SKM-1 treated with dmso at 0.1 percent for 144 hours (cell line): ENCODE results near the gene SETD4.
"Not testable (repeated sequence)": the region's sequence is repeated elsewhere in the genome, so short reads cannot be mapped to it uniquely, and the experiment has no call there.

ENCODE experiments used
- DNase-seq: peaks from one replicate; lab custom pipeline; 2025; ENCODE audit not compliant: unreplicated experiment; lab: John Stamatoyannopoulos, UW

Gene SETD4

GRCh38 chr21:36079010-36079649 is 18.8 kb upstream of the SETD4 start:
- no peak for DNase-seq

GRCh38 chr21:36077758-36078157 is 17.4 kb upstream of the SETD4 start:
- DNase-seq = no peak

DNA sequence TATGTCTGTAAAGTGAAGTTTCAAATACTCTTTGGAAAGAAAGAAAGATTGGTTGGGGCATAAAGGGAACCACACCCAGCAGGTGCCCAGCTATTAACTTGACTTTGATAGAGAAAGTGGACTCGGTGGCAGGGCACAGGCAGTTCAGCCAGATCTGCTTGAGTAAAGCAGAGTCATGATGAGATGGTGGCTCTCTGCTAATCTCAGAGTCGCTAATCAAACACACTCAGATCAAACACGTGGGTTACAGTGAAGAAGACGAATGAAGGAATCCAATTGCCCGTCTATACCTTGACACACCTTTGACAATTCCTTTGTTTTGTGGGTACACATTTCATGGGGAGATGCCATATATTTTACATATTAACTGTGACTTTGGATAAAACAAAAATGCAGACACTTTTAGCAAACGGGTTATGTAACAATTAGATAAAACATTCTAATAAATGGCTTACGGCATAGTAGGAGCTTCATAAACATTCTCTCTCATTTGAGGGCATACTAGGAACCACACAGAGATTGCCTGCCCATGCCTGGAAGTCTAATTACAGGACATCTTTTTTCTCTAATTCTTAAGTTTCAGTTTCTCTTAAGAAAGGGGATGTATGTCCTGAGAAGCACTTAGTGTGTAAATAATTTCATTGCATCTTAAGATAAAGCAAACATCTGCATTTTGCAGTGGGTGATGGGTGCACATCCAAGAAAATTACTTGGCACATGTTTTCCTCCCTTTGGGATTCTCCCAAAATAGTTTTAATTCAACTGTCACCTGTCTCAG is 16.7 kb upstream of the SETD4 start:
- DNase-seq = no peak

DNA sequence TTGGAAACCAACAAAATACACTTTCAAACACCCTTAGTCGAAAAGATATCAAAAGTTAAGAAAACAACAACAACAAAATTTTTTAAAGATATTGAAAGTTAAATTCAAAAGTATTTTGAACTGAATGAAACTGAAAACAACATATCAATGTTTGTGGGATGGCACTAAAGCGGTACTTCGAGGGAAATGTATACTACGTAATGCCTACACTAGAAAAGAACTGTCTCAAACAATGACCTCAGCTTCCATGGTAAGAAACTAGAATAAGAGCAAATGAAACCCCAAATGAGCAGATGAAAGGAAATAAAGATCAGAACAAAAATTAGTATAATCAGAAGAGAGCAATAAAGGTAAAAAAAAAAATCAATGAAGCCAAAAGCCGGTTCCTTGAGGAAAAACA is 15.6 kb upstream of the SETD4 start:
- no peak for DNase-seq

DNA sequence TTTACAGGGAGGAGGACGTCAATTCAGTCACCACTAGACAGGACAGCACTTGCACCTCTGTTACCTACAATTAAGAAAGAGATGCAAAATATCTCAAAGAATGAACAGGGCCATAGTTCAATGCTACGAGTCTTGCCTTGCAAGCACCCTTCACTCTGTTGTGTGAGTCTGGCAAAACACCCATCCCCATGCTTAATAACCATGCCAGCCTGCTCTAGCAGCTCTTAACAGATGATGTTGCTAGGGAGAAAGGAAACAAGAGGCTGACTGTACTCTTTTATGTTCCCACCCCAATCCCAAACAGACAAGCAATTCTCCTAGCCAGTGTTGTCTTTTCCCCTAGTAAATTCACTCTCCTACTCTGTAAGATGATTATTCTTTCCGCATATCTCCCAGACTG is 14.8 kb upstream of the SETD4 start:
- no peak for DNase-seq

- DNase-seq = not testable (repeated sequence)
These were observed 13.6 kb upstream of the SETD4 start for GRCh38 chr21:36073911-36074310.

GRCh38 chr21:36073181-36073580 is 12.9 kb upstream of the SETD4 start:
- no peak for DNase-seq

GRCh38 chr21:36072453-36073162 is 12.3 kb upstream of the SETD4 start:
- DNase-seq = no peak

GRCh38 chr21:36070999-36071398 is 10.7 kb upstream of the SETD4 start:
- DNase-seq = no peak

DNA sequence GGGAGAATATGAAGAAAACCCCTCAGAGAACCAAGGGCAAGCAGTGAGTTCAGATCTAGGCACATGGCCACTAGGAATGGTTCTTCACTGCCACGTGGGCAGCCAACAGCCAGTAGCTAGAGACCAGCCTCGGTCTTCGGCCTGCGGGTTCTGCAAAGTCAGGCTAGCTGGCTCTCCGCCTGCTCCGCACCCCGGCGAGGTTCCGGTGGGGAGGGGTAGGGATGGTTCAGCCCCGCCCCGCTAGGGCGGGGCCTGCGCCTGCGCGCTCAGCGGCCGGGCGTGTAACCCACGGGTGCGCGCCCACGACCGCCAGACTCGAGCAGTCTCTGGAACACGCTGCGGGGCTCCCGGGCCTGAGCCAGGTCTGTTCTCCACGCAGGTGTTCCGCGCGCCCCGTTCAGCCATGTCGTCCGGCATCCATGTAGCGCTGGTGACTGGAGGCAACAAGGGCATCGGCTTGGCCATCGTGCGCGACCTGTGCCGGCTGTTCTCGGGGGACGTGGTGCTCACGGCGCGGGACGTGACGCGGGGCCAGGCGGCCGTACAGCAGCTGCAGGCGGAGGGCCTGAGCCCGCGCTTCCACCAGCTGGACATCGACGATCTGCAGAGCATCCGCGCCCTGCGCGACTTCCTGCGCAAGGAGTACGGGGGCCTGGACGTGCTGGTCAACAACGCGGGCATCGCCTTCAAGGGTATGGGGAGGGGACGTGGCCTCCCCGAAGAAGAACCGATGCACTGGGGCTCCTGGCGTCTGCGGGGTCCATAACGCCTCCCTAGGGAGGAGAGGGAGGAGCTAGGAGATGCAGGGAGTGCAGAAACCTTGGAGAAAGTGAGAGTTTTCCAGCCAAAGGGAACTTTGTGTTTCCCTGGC is 9.6 kb upstream of the SETD4 start, which contains the start of gene CBR1:
TSS of gene CBR1 (plus strand) at position 312 of the 871 bp plus-strand sequence. CDS start at position 404, 92 bp downstream.
- DNase-seq = peak; percentile 57

DNA sequence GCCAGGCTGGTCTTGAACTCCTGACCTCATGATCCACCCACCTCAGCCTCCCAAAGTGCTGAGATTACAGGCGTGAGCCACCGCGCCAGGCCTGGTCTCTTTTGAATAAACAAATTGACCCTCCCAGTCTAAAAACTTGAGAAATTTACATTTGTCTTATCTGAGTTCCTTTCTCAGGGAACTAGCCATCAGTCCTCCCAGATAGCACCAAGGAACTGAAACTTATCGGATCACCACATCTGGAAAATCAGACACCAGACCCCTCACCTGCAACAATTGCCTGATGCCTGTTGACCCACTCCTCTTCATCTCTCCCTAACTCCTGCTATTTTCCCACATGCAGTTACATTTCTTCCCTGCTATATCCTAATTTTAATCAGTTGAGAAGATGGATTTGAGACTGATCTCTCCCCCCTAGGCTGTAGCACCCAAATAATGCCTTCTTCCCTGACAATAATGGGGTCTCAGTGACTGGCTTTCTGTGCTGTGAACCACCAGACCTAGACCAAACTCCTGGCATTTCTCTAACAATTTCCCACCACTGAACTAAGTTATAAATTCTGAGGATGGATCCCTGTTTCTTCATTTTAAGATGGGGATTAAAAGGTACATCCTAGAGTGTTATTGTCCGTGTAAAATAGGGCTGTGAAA is 8.5 kb upstream of the SETD4 start:
- no peak for DNase-seq

GRCh38 chr21:36065497-36066036 is 5.2 kb upstream of the SETD4 start:
- no peak for DNase-seq

DNA sequence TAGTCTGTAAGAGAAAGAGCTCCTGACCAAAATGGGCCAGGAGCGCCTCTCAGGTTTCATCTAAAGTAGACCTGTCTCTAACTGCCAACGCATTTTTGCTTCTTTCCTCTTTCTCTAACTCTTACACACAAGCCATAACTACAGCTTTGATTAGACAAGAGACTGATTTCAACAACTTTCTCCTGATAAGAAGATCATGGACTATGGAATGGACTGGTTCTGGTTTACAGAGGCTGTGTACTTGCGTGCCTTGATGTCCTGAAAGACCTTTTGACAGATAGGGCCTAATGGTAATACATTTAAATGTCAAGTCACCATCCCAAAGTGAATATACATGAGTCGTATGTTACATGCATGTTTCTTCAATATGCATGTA is 3.7 kb upstream of the SETD4 start:
- no peak for DNase-seq

- no peak for DNase-seq
These were observed 3.2 kb upstream of the SETD4 start for GRCh38 chr21:36063375-36064084.

DNA sequence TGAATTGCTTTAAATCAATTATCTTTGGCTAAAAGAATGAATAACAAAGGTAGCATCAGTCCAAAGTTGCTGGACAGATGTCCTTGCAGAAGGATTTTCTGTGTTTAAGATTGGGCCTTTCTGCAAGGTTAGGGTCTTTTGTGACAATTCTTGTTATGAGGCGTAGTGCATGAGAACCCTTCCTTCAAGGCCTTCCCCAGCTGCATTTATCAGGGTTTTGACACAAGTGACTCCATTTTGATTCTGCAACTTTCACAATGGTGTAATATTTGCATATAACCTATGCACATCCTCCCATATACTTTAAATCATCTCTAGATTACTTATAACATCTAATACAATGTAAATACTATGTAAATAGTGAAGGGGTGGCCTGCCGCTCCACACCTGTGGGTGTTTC is 1.1 kb upstream of the SETD4 start:
- no peak for DNase-seq

GRCh38 chr21:36059823-36060158 is 535 bp downstream of the SETD4 start:
- no peak for DNase-seq

DNA sequence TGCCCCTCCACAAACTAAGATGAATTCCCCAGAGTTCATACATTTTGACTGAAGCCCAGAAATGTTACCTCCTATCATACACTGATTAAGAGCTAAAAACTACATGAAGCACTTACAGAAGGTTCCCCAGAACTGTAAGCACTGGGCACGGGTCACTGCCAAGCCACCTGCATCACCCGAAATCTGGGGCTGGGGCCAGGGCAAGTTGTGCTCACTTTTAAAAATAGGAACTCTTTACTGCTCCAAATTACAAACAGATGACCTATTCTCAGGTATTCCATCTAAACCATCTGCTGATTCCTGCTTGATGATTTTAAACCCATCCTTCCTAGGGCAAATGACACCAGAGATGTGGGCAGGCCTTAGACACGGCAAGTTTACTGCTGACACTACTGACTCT is 4.8 kb downstream of the SETD4 start:
- no peak for DNase-seq

GRCh38 chr21:36053715-36054062 is 6.6 kb downstream of the SETD4 start:
- no peak for DNase-seq

GRCh38 chr21:36052860-36053714 is 7.2 kb downstream of the SETD4 start:
- DNase-seq = no peak
